CD4-positive, alpha-beta T cell treated with Interleukin-17A for 4 hours (primary cell): ENCODE measurements around the gene TFAM.

Experiments
- DNase-seq: peaks from one replicate; pipeline ENCODE4 v3.0.0-alpha.2; 2020; ENCODE audit warnings: mixed read lengths

The TFAM gene

DNA sequence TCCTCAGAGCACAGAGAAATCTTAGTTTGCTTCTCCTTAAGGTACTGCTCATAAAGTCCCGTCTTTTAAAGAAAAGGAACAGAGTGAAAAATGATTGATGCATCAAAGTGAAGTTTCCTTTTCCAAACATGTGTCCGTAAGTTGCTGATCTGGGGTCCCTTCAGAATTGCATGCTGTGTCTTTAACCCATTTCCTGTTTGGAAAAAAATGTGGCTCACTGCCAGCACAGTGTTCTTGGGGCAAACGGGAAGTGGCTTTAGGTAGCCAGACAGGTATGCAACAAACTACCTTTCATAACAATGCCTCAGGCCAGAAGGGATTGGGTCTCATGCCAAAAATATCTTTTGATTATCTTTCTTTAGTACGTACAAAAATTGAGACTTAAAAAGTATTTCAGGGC lies 50.9 kb downstream of the TFAM start:
- DNase-seq = peak; percentile 30

GRCh38 chr10:58438340-58438871 lies 53.2 kb downstream of the TFAM start:
- DNase-seq = no peak

DNA sequence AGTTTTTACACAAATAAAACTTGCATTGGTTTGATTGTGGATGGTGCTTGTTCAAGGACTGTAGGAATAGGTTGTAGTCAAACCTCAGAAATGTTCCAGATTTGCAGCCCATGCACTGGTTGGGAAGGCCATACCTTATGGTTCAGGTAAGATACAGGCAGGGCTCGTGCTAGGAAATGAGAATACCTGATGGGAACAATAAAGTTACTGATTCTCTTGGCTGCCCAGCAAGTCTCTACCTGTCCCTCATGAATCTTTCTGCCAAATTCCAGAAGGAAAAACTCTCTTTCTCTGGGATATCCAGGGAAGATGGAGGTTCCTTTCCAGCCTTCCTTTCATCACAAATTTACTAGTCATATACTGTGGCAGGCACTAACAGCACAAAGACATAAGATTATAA lies 53.8 kb downstream of the TFAM start:
- DNase-seq = no peak

DNA sequence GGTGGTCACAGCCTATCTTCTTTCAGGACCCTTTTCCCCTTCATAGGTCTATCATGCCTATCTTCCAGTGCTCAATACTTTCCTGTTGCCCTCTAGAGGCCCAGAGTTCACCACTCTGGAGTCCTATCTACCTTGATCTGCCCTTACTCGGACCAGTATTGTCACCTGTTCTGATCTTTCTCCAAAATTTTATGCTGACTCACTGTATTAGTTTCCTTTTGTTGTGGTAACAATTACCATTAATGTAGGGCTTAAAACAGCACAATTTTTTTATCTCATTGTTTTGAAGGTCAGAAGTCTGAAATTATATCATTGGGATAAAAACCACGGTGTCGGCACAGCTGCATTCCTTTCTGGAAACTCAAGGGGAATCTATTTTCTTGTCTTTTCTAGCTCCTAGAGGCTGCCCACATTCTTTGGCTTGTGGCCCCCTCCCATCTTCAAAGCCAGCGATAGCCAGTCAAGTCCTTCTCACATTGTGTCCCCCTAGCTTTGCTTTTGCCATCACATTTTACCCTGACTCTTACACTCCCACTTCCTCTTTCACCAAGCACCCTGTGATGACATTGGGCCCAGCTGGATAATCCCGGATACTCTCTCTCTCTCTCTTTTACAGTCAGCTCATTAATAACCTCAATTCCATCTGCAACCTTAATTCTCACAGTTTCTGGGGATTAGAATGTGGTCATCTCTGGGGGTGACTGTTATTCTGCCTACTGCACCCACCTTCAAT lies 54.6 kb downstream of the TFAM start:
- DNase-seq = no peak

DNA sequence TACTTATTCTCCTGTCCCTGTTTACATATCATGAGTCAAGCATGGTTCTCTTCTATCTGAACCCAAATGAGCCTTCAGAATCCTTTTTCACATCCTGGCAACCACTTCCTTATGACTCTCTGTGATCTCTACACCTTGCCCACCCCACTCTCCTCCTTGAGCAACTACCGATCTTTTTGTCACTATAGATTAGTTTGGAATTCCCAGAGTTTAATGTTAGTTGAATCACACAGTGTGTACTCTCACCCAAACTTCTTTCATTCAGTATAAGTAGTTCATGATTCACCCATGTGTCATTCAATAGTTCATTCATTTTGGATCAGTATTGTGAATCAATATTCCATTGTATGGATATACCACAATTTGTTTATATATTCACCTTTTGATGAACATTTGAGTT lies 55.3 kb downstream of the TFAM start:
- no peak for DNase-seq

- DNase-seq = no peak
Observed at GRCh38 chr10:58444321-58444720, 59.1 kb downstream of the TFAM start.

- no peak for DNase-seq
Observed at GRCh38 chr10:58444876-58445275, 59.7 kb downstream of the TFAM start.

GRCh38 chr10:58448121-58448935 lies 63.1 kb downstream of the TFAM start:
- no peak for DNase-seq
